Neural progenitor cell (in vitro differentiated cells): ENCODE measurements around the gene TFAM. TPM values are rescaled to one million over a fixed set of nuclear protein-coding genes. Genes with fewer than 3 reads are reported as not detected.

Experiments
- DNase-seq: peaks from one replicate; pipeline ENCODE4 v3.0.0-alpha.2; 2016; ENCODE audit warnings: low spot score
- H2AFZ ChIP-seq: fragments of 200-600 bp; sonication (generic); replicated peaks from 2 replicates; pipeline ENCODE4 v1.6.1; 2016; ENCODE audit warnings: antibody characterized with exemption
- H3F3A ChIP-seq: fragments of 200-600 bp; sonication (generic); 2 replicates; pipeline ENCODE4 v1.6.1; 2016; ENCODE audit warnings: antibody characterized with exemption, low read depth
- H3K27ac ChIP-seq: fragments of 200-600 bp; sonication (generic); 2 replicates; pipeline ENCODE4 v1.5.1; 2016; ENCODE audit warnings: mild to moderate bottlenecking
- H3K27me3 ChIP-seq: fragments of 200-600 bp; sonication (generic); 2 replicates; pipeline ENCODE4 v1.6.1; 2016; ENCODE audit warnings: mild to moderate bottlenecking, moderate library complexity
- H3K36me3 ChIP-seq: fragments of 200-600 bp; sonication (generic); 2 replicates; pipeline ENCODE4 v1.5.1; 2016
- H3K4me1 ChIP-seq: fragments of 200-600 bp; sonication (generic); 2 replicates; pipeline ENCODE4 v1.6.1; 2016; ENCODE audit warnings: mixed run types
- H3K4me2 ChIP-seq: fragments of 200-600 bp; sonication (generic); 2 replicates; pipeline ENCODE4 v1.6.1; 2016
- H3K4me3 ChIP-seq: fragments of 200-600 bp; sonication (generic); 2 replicates; pipeline ENCODE4 v1.5.1; 2016
- H3K79me2 ChIP-seq: fragments of 200-600 bp; sonication (generic); 2 replicates; pipeline ENCODE4 v1.6.1; 2016; ENCODE audit warnings: low read depth
- H3K9ac ChIP-seq: fragments of 200-600 bp; sonication (generic); 2 replicates; pipeline ENCODE4 v1.6.1; 2016
- H3K9me3 ChIP-seq: fragments of 200-600 bp; sonication (generic); 2 replicates; pipeline ENCODE4 v1.5.1; 2016; ENCODE audit warnings: low read depth
- H4K20me1 ChIP-seq: fragments of 200-600 bp; sonication (generic); 2 replicates; pipeline ENCODE4 v1.6.1; 2016; ENCODE audit warnings: low read depth
- H3K27ac Mint-ChIP-seq: 3 replicates; pipeline ENCODE4 v1.8.0; 2021; ENCODE audit warnings: mixed read lengths
- H3K27me3 Mint-ChIP-seq: 2 replicates; pipeline ENCODE4 v1.8.0; 2022; ENCODE audit warnings: low read depth, mild to moderate bottlenecking, inconsistent platforms, moderate library complexity, mixed read lengths; ENCODE audit not compliant: insufficient read depth
- H3K36me3 Mint-ChIP-seq: 3 replicates; pipeline ENCODE4 v1.8.0; 2021; ENCODE audit warnings: mixed read lengths
- H3K4me1 Mint-ChIP-seq: 3 replicates; pipeline ENCODE4 v1.8.0; 2021; ENCODE audit warnings: mixed read lengths
- H3K4me3 Mint-ChIP-seq: 3 replicates; pipeline ENCODE4 v1.8.0; 2021; ENCODE audit warnings: mild to moderate bottlenecking, moderate library complexity, mixed read lengths
- H3K9me3 Mint-ChIP-seq: 3 replicates; pipeline ENCODE4 v1.8.0; 2020; ENCODE audit warnings: mixed read lengths
- EZH2 ChIP-seq: fragments of 200-600 bp; sonication (generic); IDR thresholded peaks from 2 replicates; pipeline ENCODE4 v1.6.1; 2017; ENCODE audit warnings: antibody characterized with exemption, mild to moderate bottlenecking, moderate library complexity
- EZH2phosphoT487 ChIP-seq: fragments of 200-600 bp; sonication (generic); IDR thresholded peaks from 2 replicates; pipeline ENCODE4 v1.6.1; 2017; ENCODE audit warnings: antibody characterized with exemption
- total RNA-seq: library from RNA; depleted of rRNA; stranded (reverse); fragments of >200 nt; gene quantifications from 2 replicates; pipeline ENCODE4 v1.2.3, GENCODE V29; 2015; ENCODE audit warnings: low replicate concordance
- TF ChIP-seq, protein P1 (sequence below): fragments of 200-600 bp; sonication (generic); IDR thresholded peaks from 2 replicates; pipeline ENCODE4 v1.5.1; 2017; ENCODE audit warnings: antibody characterized with exemption, mild to moderate bottlenecking

The TFAM gene
- total RNA-seq, 1 donor from 2014 or later: 61.2 TPM

DNA sequence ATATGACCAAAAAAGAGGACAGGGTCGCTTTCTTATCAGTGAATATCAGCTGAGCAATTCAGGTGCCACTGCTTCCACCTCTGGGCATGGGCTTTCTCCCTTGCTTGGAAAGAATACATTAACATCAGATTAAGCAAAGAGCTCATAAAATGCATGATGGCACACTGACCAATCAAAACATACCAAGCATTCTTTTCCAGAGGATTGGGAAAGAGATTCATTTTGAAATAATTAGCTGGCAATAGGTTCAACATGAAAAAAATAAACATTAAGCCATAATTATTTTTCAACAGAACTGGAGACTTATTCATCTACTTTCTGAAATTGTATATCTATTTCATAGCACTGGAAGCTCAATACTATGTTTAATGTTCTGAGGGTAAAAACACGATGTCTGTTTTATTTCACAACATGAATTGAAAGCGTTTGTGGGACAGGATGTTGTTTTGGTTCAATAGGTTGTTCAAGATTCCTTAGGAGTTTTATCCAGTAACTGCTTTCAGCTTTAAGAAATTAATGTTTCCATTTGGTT is 53.2 kb downstream of the TFAM start:
- Mint-ChIP-seq H3K9me3 (peaks cover 6% of the 10 kb centered on the region), H3K27ac (no peak overlapping the region)
- H3K4me2 ChIP-seq: no peak overlapping the region

DNA sequence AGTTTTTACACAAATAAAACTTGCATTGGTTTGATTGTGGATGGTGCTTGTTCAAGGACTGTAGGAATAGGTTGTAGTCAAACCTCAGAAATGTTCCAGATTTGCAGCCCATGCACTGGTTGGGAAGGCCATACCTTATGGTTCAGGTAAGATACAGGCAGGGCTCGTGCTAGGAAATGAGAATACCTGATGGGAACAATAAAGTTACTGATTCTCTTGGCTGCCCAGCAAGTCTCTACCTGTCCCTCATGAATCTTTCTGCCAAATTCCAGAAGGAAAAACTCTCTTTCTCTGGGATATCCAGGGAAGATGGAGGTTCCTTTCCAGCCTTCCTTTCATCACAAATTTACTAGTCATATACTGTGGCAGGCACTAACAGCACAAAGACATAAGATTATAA is 53.8 kb downstream of the TFAM start:
- Mint-ChIP-seq H3K27ac (no peak overlapping the region), H3K9me3 (peaks cover 6% of the 10 kb centered on the region), H3K36me3 (no peaks in the 10 kb centered on the region), H3K27me3 (peaks cover 2% of the 10 kb centered on the region), H3K4me1 (no peaks in the 10 kb centered on the region), H3K4me3 (no peak overlapping the region)
- H3K27me3 ChIP-seq: no peaks in the 10 kb centered on the region
- no peak overlapping the region for H3K9ac ChIP-seq
- no peak overlapping the region for H3K4me3 ChIP-seq
- H3K4me1 ChIP-seq: no peaks in the 10 kb centered on the region
- no peak overlapping the region for H2AFZ ChIP-seq
- H3K4me2 ChIP-seq: no peak overlapping the region
- DNase-seq: no peak
- H3F3A ChIP-seq: no peaks in the 10 kb centered on the region
- H3K9me3 ChIP-seq: no peaks in the 10 kb centered on the region
- TF ChIP-seq EZH2 (no peak), EZH2phosphoT487 (no peak)
- TF ChIP-seq, protein P1, sequence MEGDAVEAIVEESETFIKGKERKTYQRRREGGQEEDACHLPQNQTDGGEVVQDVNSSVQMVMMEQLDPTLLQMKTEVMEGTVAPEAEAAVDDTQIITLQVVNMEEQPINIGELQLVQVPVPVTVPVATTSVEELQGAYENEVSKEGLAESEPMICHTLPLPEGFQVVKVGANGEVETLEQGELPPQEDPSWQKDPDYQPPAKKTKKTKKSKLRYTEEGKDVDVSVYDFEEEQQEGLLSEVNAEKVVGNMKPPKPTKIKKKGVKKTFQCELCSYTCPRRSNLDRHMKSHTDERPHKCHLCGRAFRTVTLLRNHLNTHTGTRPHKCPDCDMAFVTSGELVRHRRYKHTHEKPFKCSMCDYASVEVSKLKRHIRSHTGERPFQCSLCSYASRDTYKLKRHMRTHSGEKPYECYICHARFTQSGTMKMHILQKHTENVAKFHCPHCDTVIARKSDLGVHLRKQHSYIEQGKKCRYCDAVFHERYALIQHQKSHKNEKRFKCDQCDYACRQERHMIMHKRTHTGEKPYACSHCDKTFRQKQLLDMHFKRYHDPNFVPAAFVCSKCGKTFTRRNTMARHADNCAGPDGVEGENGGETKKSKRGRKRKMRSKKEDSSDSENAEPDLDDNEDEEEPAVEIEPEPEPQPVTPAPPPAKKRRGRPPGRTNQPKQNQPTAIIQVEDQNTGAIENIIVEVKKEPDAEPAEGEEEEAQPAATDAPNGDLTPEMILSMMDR: no peak
- H3K27ac ChIP-seq: no peak overlapping the region
- H3K79me2 ChIP-seq: no peaks in the 10 kb centered on the region
- H3K36me3 ChIP-seq: no peaks in the 10 kb centered on the region
- no peaks in the 10 kb centered on the region for H4K20me1 ChIP-seq

More for the DNA sequence above, 53.2 kb downstream of the TFAM start:
- H3K36me3 Mint-ChIP-seq: no peaks in the 10 kb centered on the region
- no peaks in the 10 kb centered on the region for H3K4me1 ChIP-seq
- no peaks in the 10 kb centered on the region for H3F3A ChIP-seq
- H4K20me1 ChIP-seq: no peaks in the 10 kb centered on the region
- no peaks in the 10 kb centered on the region for H3K36me3 ChIP-seq
- no peaks in the 10 kb centered on the region for H3K9me3 ChIP-seq
- H3K27ac ChIP-seq: no peak overlapping the region
- no peak for DNase-seq
- H3K4me3 ChIP-seq: no peak overlapping the region
- no peaks in the 10 kb centered on the region for H3K79me2 ChIP-seq
- no peak overlapping the region for H3K9ac ChIP-seq
- no peaks in the 10 kb centered on the region for H3K4me1 Mint-ChIP-seq
- H3K27me3 Mint-ChIP-seq: peaks cover 2% of the 10 kb centered on the region
- TF ChIP-seq EZH2phosphoT487: no peak
- no peak for TF ChIP-seq EZH2
- TF ChIP-seq, protein P1: no peak
- no peak overlapping the region for H2AFZ ChIP-seq
- no peaks in the 10 kb centered on the region for H3K27me3 ChIP-seq
- no peak overlapping the region for H3K4me3 Mint-ChIP-seq

DNA sequence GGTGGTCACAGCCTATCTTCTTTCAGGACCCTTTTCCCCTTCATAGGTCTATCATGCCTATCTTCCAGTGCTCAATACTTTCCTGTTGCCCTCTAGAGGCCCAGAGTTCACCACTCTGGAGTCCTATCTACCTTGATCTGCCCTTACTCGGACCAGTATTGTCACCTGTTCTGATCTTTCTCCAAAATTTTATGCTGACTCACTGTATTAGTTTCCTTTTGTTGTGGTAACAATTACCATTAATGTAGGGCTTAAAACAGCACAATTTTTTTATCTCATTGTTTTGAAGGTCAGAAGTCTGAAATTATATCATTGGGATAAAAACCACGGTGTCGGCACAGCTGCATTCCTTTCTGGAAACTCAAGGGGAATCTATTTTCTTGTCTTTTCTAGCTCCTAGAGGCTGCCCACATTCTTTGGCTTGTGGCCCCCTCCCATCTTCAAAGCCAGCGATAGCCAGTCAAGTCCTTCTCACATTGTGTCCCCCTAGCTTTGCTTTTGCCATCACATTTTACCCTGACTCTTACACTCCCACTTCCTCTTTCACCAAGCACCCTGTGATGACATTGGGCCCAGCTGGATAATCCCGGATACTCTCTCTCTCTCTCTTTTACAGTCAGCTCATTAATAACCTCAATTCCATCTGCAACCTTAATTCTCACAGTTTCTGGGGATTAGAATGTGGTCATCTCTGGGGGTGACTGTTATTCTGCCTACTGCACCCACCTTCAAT is 54.6 kb downstream of the TFAM start:
- Histone ChIP-seq H2AFZ (no peak overlapping the region), H3K4me1 (peaks cover 4% of the 10 kb centered on the region), H3K27ac (no peak overlapping the region), H3K4me2 (no peak overlapping the region), H3F3A (no peaks in the 10 kb centered on the region), H3K27me3 (no peaks in the 10 kb centered on the region), H3K36me3 (no peaks in the 10 kb centered on the region), H3K9ac (no peak overlapping the region), H3K79me2 (no peaks in the 10 kb centered on the region), H4K20me1 (no peaks in the 10 kb centered on the region), H3K9me3 (no peaks in the 10 kb centered on the region), H3K4me3 (no peak overlapping the region)
- H3K27ac Mint-ChIP-seq: no peak overlapping the region
- TF ChIP-seq EZH2phosphoT487: no peak
- TF ChIP-seq, protein P1: no peak
- no peak for TF ChIP-seq EZH2
- no peaks in the 10 kb centered on the region for H3K36me3 Mint-ChIP-seq
- peaks cover 3% of the 10 kb centered on the region for H3K4me1 Mint-ChIP-seq
- peaks cover 2% of the 10 kb centered on the region for H3K27me3 Mint-ChIP-seq
- peaks cover 6% of the 10 kb centered on the region for H3K9me3 Mint-ChIP-seq
- DNase-seq: no peak
- H3K4me3 Mint-ChIP-seq: no peak overlapping the region
